Nephron progenitor cell (in vitro differentiated cells): Measurements from ENCODE around the gene KLF17.

Experiments
- DNase-seq: peaks from one replicate; pipeline ENCODE4 v3.0.0; 2021
- H3K27ac Mint-ChIP-seq: 2 replicates; pipeline ENCODE4 v1.8.0; 2021; ENCODE audit warnings: mild to moderate bottlenecking, moderate library complexity, mixed read lengths
- H3K27me3 Mint-ChIP-seq: 2 replicates; pipeline ENCODE4 v1.8.0; 2021; ENCODE audit warnings: mild to moderate bottlenecking, low read depth, mixed read lengths; ENCODE audit not compliant: poor library complexity
- H3K36me3 Mint-ChIP-seq: 2 replicates; pipeline ENCODE4 v1.8.0; 2021; ENCODE audit warnings: low read depth, mixed read lengths
- H3K4me1 Mint-ChIP-seq: 2 replicates; pipeline ENCODE4 v1.8.0; 2021; ENCODE audit warnings: mixed read lengths
- H3K4me3 Mint-ChIP-seq: 2 replicates; pipeline ENCODE4 v1.8.0; 2021; ENCODE audit warnings: mild to moderate bottlenecking, moderate library complexity, mixed read lengths
- H3K9me3 Mint-ChIP-seq: 2 replicates; pipeline ENCODE4 v1.8.0; 2021; ENCODE audit warnings: mild to moderate bottlenecking, moderate library complexity, mixed read lengths
- CTCF ChIP-seq: fragments of 200-600 bp; sonication (generic); IDR thresholded peaks from 2 replicates; pipeline ENCODE4 v1.5.0; 2021; ENCODE audit warnings: antibody characterized with exemption

KLF17 gene

GRCh38 chr1:44076066-44076465, 42.6 kb upstream of the KLF17 start:
- H3K36me3 Mint-ChIP-seq, result no peaks in the 10 kb centered on the region

DNA sequence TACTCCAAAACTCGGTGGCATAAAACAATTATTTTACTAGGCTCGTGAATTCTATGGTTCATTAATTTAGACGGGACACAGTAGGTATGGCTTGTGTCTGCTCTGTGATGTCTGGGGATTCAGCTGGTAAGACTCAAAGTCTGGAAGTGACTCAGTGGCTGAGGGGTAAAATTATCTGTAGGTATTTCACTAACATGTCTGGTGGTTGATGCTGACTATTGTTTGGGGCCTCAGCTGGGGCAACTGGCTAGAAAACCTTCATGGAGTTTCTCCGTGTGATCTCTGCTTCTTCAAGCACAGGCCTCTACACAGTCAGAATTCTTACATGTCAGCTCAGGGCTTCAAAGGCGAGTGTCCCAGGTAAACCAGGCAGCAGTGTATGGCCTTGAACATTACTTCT, 41.2 kb upstream of the KLF17 start:
- peaks cover 20% of the 10 kb centered on the region for H3K27me3 Mint-ChIP-seq
- no peak for DNase-seq

More at GRCh38 chr1:44076066-44076465, 42.6 kb upstream of the KLF17 start:
- H3K27ac Mint-ChIP-seq, result peak overlapping the region; percentile 6
- no peaks in the 10 kb centered on the region for H3K9me3 Mint-ChIP-seq
- H3K27me3 Mint-ChIP-seq, result peaks cover 20% of the 10 kb centered on the region
- TF ChIP-seq CTCF, result no peak
- H3K4me1 Mint-ChIP-seq, result peaks cover 72% of the 10 kb centered on the region
- H3K4me3 Mint-ChIP-seq, result peak overlapping the region; percentile 17
- no peak for DNase-seq

DNA sequence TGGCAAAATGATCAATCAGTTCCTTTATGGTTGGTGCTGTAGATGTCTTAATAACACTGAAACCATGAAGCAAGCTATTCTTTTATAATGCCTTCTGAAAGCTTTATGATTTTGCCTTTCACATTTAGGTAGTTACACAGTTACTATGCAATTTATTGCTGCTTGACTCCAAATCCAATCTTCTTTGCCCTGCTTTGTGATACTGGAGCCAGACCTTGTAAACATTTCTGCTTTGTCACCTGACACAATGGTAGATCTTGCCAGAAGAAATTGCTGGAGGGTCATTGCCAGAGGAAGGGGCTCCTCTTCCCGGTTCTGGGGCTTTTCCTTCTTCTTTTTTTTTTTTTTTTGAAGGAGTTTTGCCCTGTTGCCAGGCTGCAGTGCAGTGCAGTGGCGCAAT, 40.5 kb upstream of the KLF17 start:
- peaks cover 15% of the 10 kb centered on the region for H3K27me3 Mint-ChIP-seq
- no peaks in the 10 kb centered on the region for H3K9me3 Mint-ChIP-seq
- no peaks in the 10 kb centered on the region for H3K36me3 Mint-ChIP-seq
- no peak for DNase-seq
- H3K27ac Mint-ChIP-seq, result no peak overlapping the region
- H3K4me3 Mint-ChIP-seq, result no peak overlapping the region
- H3K4me1 Mint-ChIP-seq, result peaks cover 59% of the 10 kb centered on the region
- TF ChIP-seq CTCF, result no peak

More for the DNA sequence above, 41.2 kb upstream of the KLF17 start:
- peaks cover 65% of the 10 kb centered on the region for H3K4me1 Mint-ChIP-seq
- no peaks in the 10 kb centered on the region for H3K9me3 Mint-ChIP-seq
- peak overlapping the region; percentile 9 for H3K27ac Mint-ChIP-seq
- TF ChIP-seq CTCF, result no peak
- H3K4me3 Mint-ChIP-seq, result no peak overlapping the region
- H3K36me3 Mint-ChIP-seq, result no peaks in the 10 kb centered on the region

GRCh38 chr1:44079566-44079965, 39.1 kb upstream of the KLF17 start:
- peaks cover 10% of the 10 kb centered on the region for H3K27me3 Mint-ChIP-seq
- no peak for TF ChIP-seq CTCF
- no peak for DNase-seq
- H3K27ac Mint-ChIP-seq, result peak overlapping the region; percentile 69
- no peaks in the 10 kb centered on the region for H3K9me3 Mint-ChIP-seq
- peaks cover 45% of the 10 kb centered on the region for H3K4me1 Mint-ChIP-seq
- no peak overlapping the region for H3K4me3 Mint-ChIP-seq
- H3K36me3 Mint-ChIP-seq, result no peaks in the 10 kb centered on the region

- Mint-ChIP-seq H3K9me3 (no peaks in the 10 kb centered on the region), H3K36me3 (no peaks in the 10 kb centered on the region), H3K27ac (no peak overlapping the region), H3K27me3 (peaks cover 11% of the 10 kb centered on the region), H3K4me1 (peaks cover 29% of the 10 kb centered on the region), H3K4me3 (no peak overlapping the region)
- no peak for DNase-seq
- TF ChIP-seq CTCF, result no peak
Measured at GRCh38 chr1:44084998-44085675, 33.5 kb upstream of the KLF17 start.
